ENCODE results near the gene PIGU. TPM values are rescaled to one million over a fixed set of nuclear protein-coding genes. Genes with fewer than 3 reads are reported as not detected.

PIGU gene
- total RNA-seq, 1 donor from 2014 or later = 54.9 TPM

DNA sequence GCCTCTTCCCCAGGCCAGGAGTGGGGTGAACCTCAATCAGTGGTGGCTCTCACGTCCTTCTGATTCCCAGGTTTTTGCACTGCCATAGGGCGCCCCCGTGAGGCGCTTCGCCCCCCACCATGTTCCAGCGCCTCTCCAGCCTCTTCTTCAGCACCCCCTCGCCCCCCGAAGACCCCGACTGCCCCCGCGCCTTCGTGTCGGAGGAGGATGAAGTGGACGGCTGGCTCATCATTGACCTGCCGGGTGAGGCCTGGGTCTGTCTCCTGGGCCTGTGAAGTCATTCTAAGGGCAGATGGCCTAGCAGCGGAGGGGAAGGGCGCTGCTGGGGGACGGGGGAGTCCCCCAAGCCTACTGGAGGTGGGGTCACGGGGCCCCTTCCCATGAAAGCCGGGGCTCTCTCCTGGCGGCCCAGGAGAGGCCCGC, 31.7 kb upstream of the PIGU start:
- TF ChIP-seq, protein P1, sequence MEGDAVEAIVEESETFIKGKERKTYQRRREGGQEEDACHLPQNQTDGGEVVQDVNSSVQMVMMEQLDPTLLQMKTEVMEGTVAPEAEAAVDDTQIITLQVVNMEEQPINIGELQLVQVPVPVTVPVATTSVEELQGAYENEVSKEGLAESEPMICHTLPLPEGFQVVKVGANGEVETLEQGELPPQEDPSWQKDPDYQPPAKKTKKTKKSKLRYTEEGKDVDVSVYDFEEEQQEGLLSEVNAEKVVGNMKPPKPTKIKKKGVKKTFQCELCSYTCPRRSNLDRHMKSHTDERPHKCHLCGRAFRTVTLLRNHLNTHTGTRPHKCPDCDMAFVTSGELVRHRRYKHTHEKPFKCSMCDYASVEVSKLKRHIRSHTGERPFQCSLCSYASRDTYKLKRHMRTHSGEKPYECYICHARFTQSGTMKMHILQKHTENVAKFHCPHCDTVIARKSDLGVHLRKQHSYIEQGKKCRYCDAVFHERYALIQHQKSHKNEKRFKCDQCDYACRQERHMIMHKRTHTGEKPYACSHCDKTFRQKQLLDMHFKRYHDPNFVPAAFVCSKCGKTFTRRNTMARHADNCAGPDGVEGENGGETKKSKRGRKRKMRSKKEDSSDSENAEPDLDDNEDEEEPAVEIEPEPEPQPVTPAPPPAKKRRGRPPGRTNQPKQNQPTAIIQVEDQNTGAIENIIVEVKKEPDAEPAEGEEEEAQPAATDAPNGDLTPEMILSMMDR (conservative IDR thresholded peaks at IDR 0.05) = peak; percentile 67
- H3K4me1 Mint-ChIP-seq = peaks cover 34% of the 10 kb centered on the region
- H3K9me3 Mint-ChIP-seq = no peaks in the 10 kb centered on the region
- peaks cover 35% of the 10 kb centered on the region for H3K27me3 Mint-ChIP-seq (ENCODE audit: low read depth)
- DNase-seq (ENCODE audit: low read depth, low spot score) = peak; percentile 57
- peaks cover 4% of the 10 kb centered on the region for H3K36me3 Mint-ChIP-seq (ENCODE audit: low read depth)
- no peak overlapping the region for H3K27ac Mint-ChIP-seq (ENCODE audit: unreplicated experiment)
- peak overlapping the region; percentile 93 for H3K4me3 Mint-ChIP-seq

DNA sequence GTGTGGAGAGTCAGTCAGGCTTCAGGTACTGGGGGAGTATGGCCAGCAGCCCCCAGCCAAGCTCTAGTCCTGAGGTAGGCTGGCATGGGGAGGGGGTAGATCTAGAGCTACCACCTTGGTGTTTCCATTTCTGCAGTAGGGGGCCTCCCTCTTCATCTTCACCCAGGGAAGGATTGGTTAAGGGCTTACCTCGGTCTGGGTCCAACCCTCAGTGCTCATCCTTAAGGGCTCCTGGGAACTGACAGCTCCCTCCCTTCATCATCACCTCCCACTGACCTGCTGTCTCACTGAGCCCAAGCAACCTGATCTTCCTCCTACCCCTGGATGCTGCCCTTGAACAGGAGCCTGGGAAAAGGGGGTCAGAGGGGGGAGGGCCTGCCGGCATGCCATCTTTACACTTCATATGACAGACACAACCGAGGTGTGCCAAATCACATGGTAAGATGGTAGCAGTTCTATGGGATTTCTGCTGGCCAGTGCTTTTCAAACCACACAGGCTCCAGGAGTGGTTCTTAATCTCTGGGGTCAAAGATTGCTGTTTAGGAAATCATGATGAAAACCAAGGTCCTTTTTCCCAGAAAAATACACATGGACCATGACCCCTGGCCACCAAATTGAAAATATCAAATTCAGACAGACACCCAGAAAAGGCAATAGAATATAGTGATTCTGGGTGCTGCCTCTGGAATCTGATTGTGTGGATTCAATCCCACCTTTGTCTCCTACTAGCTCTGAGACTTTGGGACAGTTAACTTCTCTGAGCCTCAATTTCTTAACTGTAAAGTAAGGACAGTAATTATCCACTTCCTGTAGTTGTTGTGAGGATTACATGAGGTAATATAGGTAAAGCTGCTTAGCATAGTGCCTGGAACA, 30.3 kb upstream of the PIGU start:
- TF ChIP-seq, protein P1 (conservative IDR thresholded peaks at IDR 0.05) = no peak
- H3K27ac Mint-ChIP-seq (ENCODE audit: unreplicated experiment) = no peak overlapping the region
- no peaks in the 10 kb centered on the region for H3K36me3 Mint-ChIP-seq (ENCODE audit: low read depth)
- no peaks in the 10 kb centered on the region for H3K9me3 Mint-ChIP-seq
- peaks cover 44% of the 10 kb centered on the region for H3K4me1 Mint-ChIP-seq
- H3K27me3 Mint-ChIP-seq (ENCODE audit: low read depth) = peaks cover 47% of the 10 kb centered on the region
- no peak for DNase-seq (ENCODE audit: low read depth, low spot score)
- peak overlapping the region; percentile 95 for H3K4me3 Mint-ChIP-seq

DNA sequence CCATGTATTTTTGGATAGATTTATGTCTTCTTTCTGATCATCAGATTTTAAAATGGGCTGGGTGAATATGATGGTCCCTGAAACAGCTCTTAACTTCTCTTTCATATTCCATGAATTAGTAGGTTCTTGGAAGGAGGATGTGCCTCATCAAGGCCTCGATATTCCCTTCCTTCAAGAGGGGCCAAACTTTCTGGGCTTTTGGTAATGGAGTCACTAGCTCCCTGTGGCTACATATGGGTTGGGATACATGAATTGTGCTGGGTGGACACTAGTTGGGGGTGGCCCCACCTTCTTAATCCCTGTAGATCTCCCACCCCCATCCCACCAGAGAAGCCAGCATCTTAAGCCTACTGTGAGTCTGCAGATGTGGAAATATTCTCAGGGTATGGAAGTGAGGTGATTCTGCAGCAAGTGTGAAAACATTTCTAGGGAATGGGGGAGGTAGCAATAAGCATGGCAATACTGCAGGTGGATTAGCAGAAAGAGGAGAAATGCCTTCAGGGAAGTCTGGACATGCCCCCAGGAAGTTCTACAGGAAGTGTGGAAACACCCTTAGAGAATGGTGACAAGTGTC, 29.5 kb upstream of the PIGU start:
- H3K4me3 Mint-ChIP-seq = peak overlapping the region; percentile 95
- peaks cover 44% of the 10 kb centered on the region for H3K4me1 Mint-ChIP-seq
- no peak overlapping the region for H3K27ac Mint-ChIP-seq (ENCODE audit: unreplicated experiment)
- DNase-seq (ENCODE audit: low read depth, low spot score) = no peak
- H3K9me3 Mint-ChIP-seq = no peaks in the 10 kb centered on the region
- H3K27me3 Mint-ChIP-seq (ENCODE audit: low read depth) = peaks cover 53% of the 10 kb centered on the region
- H3K36me3 Mint-ChIP-seq (ENCODE audit: low read depth) = no peaks in the 10 kb centered on the region
- TF ChIP-seq, protein P1 (conservative IDR thresholded peaks at IDR 0.05) = no peak

DNA sequence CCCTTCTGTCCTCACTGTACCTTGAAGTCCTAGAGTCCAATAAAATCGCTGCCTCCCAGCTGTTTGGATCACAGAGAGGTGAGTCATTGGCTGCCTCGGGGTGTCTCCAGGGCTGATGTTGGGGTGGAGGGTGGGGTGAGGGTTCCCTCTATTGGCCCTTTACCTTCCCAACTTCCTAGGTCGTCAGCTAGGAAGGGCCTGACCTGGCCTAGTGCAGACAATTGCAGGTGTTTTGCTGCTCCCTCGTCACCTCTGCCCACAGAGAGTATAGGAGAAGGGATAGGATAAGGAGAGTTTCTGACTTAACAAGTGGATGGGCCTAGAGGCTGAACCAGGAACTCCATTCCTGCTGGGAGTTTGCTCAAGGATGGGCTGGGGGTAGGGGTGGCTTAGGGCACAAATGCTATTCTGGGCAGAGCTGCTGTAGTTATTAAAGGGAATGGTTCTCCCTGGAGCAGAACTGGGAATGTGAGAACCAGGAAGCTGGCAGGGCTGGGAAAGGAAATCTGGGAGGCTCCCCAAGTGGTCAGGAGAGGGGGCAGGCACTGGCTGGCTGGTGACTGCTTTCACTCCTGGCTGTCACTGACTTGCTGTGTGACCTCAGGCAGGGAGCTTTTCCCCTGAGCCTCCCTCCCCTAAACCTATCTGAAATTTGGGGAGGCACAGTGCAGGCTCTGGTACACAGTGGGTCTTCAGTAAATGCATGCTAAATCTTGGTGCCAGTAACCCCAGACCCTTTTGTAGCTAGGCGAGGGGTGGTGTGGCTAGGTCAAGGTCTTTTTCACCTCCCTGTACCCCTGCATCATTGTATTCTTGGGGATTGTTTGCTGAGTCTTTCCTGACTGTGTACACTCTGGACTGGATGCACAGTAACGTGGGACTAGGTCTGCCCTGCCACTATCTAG, 28.8 kb upstream of the PIGU start:
- Mint-ChIP-seq H3K36me3 (ENCODE audit: low read depth) (no peaks in the 10 kb centered on the region), H3K9me3 (no peaks in the 10 kb centered on the region), H3K4me1 (peaks cover 43% of the 10 kb centered on the region), H3K27me3 (ENCODE audit: low read depth) (peaks cover 50% of the 10 kb centered on the region), H3K4me3 (peak overlapping the region; percentile 95), H3K27ac (ENCODE audit: unreplicated experiment) (no peak overlapping the region)
- TF ChIP-seq, protein P1 (conservative IDR thresholded peaks at IDR 0.05) = peak; percentile 39
- no peak for DNase-seq (ENCODE audit: low read depth, low spot score)

DNA sequence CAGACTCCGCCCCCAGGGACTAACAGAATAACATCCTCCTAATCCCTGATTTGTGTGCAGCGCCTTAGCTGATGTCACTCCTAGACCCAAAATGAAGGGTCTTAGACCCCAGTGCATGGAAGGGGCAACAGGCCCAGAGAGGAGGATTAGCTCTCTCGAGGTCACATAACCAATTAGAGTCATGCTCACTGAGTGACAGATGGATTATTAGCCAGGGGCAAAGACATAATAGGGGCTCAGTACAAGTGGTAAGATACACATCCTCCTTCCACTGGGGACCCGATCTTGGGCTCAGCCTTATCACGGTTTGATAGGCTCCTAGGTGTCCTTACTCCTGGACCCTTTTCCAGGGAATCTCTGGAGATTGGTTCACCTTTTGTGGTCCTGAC, 28.1 kb upstream of the PIGU start:
- Mint-ChIP-seq H3K27me3 (ENCODE audit: low read depth) (peaks cover 46% of the 10 kb centered on the region), H3K4me3 (peak overlapping the region; percentile 95), H3K27ac (ENCODE audit: unreplicated experiment) (peak overlapping the region; percentile 97), H3K4me1 (peaks cover 36% of the 10 kb centered on the region), H3K9me3 (no peaks in the 10 kb centered on the region), H3K36me3 (ENCODE audit: low read depth) (no peaks in the 10 kb centered on the region)
- TF ChIP-seq, protein P1 (conservative IDR thresholded peaks at IDR 0.05) = no peak
- no peak for DNase-seq (ENCODE audit: low read depth, low spot score)

All from neural crest cell (in vitro differentiated cells).